Stimulated activated CD4-positive, alpha-beta T cell treated with anti-CD3 and anti-CD28 coated beads, Interleukin-12 subunit alpha, Interleukin-12 subunit beta, amount 100 ng/mL, for 4 hours (primary cell): Measurements from ENCODE around the gene NPPB.

Source experiments
- DNase-seq: peaks from one replicate; pipeline ENCODE4 v3.0.0-alpha.2; 2020

Gene NPPB

DNA sequence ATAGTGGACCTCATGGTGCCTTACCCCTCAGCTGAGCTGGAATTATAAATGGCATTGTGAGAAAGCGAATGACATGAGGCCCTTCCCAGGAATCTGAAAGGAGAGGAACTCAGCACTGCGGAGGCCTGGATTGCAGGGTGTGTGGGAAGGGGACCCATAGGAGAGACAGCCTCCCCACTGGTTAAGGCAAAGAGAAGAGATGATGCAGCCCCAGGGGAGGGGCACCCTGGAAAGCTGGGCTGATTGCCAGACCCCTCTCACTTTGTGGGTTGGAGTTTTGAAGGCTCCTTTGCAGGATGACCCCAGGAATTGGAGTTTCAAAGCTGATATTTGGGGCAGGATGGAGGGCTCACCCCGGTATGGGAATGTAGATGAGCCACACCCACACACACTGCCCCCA lies 2.0 kb downstream of the NPPB start:
- DNase-seq, result no peak

DNA sequence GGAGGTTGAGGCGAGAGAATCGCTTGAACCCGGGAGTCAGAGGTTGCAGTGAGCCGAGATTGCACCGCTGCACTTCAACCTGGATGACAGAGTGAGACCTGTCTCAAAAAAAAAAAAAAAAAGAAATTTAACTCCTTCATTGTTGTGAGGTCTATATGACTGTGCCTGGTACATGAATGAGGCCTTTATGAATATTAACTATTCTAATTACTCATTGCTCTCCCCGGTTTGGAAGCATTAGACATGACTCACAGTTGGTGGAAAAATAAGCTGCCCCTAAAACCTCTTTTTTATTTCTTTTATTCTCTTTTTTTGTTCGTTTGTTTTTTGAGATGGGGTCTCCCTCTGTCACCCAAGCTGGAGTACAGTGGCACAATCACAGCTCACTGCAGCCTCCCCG lies 3.3 kb downstream of the NPPB start:
- no peak for DNase-seq

DNA sequence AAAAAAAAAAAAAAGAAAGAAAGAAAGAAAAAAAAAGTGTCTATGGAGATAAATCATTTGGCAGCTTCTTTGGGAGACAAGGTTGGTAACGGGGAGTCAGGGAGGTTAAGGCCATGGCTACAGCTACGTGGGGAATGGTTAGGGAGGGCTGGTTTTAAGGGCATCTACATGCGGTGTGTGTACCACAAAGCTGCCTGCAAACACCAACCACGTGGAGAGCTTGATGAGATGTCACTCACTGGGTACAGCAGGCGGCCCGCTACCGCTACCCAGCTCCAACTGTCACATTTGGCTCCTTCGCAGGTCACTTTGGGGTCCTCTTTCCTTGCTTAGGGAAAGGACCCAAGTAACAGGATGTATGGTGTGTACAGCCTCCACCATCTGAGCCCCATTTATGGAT lies 4.2 kb downstream of the NPPB start:
- no peak for DNase-seq

DNA sequence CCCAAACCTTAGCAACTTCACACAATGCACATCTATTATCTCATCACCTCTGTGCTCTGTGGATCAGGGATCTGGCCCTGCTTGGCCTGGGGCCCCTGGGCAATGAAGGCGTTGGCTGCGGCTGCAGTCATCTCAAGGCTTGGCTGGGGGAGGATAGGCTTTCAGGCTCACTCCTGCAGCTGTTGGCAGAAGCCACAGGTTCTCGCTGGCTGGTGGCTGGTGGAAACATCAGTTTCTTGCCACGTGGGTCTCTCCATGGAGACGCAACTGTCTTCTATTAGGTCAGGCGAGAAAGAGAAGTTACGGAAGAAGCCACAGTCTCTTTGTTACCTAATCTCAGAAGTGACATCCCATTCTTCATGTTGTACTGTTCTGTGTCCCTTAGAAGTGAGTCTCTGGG lies 7.6 kb downstream of the NPPB start:
- DNase-seq, result no peak

DNA sequence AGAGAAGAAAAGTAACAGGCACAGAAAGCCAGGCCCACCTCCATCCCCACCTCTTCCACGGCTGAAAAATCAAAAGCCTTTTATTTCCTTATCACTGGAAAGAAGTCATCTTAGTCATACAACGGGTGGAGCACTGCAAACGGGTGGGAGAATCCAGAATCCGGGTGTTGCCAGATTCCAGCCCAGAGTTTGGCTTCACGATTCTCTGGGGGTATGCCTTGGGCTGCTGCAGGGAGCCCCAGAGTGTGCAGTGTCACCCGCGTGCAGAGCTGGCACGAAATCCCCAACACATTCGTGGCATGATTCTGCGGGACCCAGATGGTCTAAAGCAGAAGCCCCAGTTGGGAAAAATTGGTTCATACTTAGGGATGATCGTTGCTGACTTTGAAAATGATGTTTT lies 8.6 kb downstream of the NPPB start:
- no peak for DNase-seq

DNA sequence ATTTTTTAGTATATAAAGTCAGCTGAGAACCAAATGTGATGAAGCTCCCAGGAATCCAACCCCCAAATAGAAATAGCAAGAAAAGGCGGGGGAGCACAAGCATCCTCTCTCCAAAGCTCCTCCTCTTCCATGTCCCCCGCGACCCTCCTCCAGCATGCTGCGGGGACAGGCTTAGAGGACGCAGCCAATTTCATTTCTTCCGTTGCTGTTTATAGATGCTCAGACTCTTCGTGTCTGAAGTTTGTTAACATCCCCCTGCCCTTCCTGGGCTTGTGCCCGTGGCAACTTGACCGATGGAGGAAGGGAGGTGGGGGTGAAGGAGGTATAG lies 10.4 kb downstream of the NPPB start:
- DNase-seq, result no peak

DNA sequence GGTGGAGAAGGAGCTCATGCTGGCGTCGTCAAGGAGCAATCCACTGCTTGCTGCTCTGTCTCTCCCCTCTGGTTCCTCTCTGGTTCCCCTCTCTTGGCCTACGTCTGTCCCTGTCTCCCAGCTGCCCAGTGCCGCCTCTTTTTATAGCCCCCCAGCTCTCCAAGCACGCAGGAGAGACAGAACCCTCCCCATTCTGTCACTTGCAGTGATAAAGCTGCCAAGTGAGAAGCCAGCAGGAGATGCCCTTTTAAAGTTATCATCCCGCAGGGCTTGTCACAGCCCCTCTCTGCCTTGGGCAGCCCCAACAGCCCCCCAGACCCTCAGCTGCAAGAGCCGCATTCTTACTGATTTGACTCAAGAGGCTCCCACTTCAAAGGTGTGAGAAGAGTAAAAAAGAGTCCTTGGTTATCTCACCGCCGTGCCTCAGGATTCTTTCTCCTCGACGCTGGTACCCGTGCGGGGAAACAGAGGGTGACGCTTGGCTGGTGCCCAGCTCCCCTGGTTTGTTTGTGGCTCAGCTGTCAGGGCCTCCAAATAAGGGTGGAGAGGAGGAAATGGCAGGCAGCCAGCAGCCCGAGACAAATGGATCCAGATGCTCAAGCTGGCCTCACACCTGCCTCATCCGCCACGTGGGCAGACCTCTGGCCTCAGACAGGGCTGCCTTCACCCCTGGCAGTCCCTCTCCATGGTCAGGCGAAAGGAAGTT lies 10.9 kb downstream of the NPPB start, which contains the start of gene NPPA:
TSS of gene NPPA (minus strand) at position 117 of the 706 bp plus-strand sequence. CDS start at position 18, 99 bp downstream.
- no peak for DNase-seq

DNA sequence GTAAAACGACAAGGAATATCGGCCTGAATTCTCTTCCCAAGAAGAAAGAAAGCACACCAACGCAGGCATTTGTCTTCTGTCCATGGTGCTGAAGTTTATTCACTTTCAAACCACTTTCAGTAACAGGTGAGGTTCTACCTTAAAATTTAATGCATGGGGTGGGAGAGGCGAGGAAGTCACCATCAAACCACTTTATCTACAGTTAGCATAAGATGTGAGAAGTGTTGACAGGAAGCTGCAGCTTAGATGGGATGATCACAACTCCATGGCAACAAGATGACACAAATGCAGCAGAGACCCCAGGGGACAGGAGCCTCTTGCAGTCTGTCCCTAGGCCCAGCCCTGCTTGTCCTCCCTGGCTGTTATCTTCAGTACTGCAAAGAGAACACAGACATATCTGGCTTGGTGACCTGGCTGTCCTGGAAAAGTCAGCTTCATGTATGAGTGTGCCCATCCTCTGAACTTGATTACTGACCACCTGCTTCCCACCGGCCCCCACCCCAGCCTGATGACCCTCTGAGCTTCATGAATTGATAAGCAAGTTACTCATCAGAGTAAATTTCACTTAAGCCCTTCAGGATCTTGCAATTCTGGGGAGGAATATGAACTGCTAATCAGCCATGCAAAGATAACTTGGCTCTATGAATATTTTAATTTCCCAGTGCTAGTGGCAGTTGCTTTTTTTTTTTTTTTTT lies 13.0 kb downstream of the NPPB start:
- no peak for DNase-seq

DNA sequence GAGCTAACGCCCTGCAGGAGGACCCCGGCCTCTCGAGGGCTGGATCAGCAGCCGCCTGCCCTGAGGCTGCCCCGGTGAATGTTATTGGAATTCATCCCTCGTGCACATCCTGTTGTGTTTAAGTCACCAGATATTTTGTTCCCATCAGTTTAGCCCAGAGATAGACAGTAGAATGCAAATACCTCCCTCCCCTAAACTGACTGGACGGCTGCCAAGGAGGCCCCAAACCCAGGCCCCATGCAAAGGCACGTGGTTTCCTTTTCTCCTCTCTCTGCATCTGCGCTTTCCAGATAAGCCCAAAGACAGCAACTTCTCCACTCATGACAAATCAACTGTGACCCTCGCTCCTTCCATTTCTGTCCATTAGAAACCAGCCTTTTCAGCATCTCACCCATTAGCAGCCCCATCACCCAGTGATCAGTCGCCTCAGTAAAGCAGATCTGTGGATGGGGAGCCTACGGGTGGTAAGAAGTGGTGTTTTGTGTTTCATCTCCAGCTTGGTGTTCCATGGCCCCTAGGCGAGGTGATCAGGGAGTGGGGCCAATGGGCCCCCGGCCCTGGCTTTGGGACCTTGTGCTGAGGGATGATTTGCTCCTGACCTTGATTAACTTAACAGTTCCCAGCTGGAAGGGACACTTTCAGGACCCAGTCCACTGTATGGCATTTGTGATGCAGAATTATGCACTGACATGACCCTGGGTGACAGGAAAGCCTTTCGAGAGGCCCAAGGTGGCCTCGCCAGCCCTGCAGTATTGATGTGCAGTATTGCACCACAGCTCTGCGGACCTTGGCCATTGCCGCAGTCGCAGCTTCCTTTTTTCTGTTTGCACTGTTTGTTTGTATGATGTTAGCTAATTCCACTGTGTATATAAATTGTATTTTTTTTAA lies 16.3 kb downstream of the NPPB start:
- DNase-seq, result no peak

DNA sequence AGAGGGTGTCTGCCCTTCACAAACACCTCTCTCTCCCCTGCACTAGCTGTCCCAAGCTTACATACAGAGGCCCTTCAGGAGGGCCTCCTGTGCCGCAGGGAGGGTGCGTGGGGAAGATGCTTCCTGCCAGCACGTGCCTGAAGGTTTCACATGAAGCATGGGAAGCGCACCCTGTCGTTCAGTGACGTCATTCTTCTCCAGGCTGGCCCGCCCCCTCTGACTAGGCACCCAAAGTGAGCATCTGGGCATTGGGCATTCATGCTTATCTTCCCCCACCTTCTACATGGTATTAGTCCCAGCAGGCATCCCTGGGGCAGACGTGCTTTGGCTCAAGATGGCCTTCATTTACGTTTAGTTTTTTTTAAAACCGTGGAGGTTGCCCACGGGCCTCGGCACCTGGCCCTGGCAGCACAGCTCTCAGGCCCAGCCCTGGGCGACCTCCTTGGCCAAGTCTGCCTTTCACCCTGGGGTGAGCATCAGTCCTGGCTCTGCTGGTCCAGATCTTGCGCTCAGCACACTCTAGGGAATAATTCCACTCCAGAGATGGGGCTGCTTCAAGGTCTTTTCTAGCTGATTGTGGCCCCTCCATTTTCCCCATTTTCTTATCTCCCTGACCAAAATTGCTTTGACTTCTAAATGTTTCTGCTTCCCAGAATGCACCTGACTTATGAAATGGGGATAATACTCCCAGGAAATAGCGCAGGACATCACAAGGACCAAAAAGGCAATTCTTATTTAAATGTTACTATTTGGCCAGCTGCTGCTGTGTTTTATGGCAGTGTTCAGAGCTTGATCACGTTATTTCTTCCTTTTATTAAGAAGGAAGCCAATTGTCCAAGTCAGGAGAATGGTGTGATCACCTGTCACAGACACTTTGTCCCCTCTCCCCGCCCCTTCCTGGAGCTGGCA lies 17.2 kb downstream of the NPPB start:
- no peak for DNase-seq

DNA sequence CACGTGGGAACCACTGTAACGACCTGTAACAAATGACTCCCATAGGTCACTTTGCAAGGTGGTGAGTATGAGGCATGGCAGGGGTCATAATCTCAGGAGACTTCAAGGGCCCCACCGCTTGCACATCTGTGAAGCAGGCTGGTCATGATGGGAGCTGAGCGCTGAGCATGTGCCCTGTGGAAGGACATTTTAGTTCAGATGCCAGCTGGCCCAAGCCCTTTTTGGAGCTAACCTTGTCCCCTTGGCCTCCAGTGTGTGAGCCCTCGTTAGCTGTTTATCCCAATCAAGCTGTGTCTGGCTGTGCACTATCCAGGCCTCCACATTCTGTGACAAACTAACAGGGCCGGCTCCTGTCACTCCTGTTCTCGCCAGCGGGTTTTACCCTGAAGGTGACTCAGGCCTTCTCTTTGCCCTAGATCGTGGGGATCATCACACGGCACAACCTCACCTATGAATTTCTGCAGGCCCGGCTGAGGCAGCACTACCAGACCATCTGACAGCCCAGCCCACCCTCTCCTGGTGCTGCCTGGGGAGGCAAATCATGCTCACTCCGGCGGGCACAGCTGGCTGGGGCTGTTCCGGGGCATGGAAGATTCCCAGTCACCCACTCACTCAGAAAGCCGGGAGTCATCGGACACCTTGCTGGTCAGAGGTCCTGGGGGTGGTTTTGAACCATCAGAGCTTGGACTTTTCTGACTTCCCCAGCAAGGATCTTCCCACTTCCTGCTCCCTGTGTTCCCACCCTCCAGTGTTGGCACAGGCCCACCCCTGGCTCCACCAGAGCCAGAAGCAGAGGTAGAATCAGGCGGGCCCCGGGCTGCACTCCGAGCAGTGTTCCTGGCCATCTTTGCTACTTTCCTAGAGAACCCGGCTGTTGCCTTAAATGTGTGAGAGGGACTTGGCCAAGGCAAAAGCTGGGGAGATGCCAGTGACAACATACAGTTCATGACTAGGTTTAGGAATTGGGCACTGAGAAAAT lies 18.7 kb downstream of the NPPB start:
- no peak for DNase-seq

DNA sequence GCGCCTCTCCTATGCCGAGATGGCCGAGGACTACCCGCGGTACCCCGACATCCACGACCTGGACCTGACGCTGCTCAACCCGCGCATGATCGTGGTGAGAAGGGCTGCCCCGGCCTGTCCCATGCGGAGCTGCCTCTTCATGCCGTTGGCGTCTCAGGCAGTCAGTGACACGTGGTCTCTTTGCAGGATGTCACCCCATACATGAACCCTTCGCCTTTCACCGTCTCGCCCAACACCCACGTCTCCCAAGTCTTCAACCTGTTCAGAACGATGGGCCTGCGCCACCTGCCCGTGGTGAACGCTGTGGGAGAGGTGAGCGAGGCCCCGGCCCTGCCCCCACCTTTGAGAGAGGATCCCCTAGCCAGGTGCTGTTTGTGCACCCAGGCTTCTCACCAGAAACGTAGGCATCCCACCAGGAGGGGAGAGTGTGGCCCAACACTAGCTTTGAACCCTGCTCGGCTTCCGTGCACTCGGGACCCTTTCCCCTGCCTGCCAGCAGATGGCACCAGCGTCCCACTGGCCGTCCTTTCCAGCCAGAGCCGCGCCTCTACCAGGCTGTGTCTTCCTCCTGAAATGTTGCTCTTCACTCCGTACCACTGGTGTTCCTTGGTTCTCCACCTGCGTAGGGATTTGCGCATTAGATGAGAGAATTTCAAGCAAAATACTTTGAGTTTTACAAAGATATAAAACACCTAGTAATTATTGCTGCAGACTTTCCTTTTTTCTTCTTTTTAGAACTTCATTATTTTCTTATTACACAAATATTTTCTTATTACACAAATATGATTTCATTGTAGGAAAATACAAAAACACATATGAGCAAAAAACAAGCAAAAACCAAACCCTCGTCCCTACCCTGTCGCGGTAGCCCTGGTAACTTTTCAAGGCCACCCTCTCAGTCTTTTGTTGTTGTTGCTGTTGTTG lies 20.1 kb downstream of the NPPB start:
- peak; percentile 73 for DNase-seq

DNA sequence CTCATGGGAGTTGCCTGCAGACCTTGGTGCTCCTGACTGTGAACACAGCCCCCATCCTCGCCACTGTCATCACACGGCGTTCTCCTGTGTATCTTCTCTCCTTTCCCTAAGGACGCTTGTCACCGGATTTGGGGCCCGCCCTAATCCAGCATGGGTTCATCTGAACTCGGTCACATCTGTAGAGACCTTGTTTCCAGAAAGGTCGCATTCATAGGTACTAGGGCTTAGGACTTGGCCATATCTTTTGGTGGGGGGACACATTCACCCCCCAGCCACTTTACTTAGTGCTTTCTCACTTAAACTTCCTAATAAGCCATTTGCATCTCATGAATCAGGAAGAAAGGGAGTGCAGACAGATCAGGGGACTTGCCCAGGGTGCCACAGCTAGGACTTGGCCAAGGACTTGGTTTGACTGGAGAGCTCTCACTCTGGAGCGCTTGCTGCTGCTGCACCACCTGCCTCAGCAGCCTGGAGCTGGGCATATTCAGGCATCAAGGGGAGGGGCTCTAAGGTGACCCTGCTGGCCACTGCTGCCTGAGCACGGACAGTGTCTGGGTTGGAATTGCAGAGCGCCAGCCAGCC lies 20.9 kb downstream of the NPPB start:
- no peak for DNase-seq

DNA sequence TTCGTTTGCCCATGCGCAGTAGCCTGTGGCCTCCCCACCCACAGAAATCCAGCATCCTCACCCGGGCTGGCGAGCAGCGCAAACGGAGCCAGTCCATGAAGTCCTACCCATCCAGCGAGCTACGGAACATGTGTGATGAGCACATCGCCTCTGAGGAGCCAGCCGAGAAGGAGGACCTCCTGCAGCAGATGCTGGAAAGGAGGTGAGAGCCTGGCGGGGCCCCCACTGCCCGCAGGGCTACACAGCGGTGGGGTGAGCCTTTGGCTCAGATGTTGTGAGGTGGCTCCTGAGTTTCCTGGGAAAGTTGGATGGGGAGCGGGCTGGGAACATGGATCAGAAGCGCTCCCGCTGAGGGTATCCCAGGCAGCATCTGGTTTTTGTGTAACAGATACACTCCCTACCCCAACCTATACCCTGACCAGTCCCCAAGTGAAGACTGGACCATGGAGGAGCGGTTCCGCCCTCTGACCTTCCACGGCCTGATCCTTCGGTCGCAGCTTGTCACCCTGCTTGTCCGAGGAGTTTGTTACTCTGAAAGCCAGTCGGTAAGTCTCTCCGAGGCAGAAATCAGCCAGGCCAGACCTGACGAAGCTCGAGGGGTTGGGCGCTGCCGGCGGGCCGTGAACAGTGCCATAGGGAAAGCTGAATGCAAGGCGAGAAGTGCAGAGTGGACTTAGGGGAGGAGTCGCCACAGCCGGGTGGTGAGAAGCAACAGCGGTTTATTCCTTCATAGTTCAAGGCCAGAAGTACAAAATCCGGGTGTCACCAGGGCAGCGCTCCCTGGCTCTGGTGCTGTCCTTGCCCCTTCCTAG lies 21.6 kb downstream of the NPPB start:
- no peak for DNase-seq

DNA sequence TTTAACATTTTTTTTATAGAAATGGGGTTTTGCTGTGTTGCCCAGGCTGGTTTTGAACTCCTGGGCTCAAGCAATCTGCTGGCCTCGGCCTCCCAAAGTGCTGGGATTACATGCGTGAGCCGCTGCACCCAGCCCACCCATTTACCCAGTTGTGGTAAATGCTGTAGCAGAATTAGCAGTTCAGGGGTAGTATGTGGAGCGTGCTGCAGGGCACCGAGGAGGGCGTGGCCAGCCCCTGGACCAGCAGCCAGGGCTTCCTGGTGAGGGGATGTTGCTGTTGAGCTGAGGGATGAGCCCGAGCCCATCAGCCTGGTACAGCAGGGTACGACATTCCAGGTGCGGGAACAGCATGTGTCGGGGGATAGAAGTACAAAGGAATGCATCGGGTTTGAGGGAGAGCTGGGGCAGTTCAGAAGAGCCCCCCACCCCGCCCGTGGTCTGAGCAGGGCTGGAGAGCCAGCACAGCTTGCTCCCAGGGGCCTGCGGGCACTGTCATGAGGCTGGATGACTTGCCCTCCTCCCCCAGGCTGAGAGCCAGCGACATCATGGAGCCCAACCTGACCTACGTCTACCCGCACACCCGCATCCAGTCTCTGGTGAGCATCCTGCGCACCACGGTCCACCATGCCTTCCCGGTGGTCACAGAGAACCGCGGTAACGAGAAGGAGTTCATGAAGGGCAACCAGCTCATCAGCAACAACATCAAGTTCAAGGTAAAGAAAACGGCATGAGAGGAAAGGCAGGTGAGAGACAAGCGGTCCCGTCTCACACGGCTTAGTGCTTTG lies 23.1 kb downstream of the NPPB start:
- DNase-seq, result no peak

DNA sequence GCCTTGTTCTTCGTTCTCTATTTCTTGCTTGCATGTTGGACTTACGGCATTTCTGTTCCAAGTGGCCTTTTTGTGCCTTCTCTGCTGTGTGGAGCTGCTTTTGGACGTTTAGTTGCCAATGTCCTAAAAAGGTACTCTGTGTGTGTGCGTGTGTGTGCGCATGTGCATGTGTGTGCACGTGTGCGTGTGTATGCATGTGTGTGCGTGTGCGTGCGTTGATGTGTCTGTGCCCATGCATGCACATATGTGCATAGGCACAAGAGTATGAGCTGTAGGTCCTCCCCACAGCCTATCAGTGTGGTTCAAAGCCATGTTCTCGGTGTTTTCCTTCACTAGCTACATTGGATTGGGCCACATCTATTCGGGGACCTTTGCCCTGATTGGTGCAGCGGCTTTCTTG lies 24.8 kb downstream of the NPPB start:
- no peak for DNase-seq

DNA sequence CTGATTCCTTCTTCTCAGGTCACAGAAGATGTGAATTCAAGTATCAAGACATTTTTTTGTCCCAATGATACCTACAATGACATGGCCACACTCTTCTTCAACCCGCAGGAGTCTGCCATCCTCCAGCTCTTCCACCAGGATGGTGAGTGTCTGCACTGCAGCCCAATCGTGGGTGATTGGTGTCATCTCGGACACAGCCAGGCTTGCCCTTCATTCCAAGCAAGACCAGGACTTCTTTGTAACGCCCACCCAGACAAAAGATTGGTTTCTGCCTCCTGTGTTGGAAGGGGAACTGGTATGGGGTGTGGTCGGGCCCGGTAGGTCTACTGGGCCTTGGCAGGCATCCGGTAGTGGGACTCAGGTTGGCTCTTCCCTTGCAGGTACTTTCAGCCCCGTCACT lies 25.2 kb downstream of the NPPB start:
- no peak for DNase-seq
